Natural killer cell (primary cell): ENCODE data around the gene RARB. TPM values are rescaled to one million over a fixed set of nuclear protein-coding genes. Genes with fewer than 3 reads are reported as not detected.

Source experiments
- ATAC-seq, 3 donors: fragments of 150-1000 bp in 2 of 3; fragments of 200-7000 bp in 1 of 3; cut with Tn5 transposase; 1 replicate in 1 of 3; 2 replicates in 2 of 3; pipeline ENCODE4 v1.10.0; 2021; ENCODE audit warnings: mild to moderate bottlenecking in 2 of 3, moderate library complexity in 2 of 3
- DNase-seq, 2 donors: peaks; one replicate each; pipeline versions ENCODE4 v3.0.0 to v3.0.0-alpha.2; 2013 to 2021; ENCODE audit warnings: mixed read lengths in 1 of 2
- H3K27ac ChIP-seq: one replicate; pipeline ENCODE4 v1.5.1; 2013; ENCODE audit warnings: mild to moderate bottlenecking, low read length
- H3K27me3 ChIP-seq: one replicate; pipeline ENCODE4 v1.6.1; 2013; ENCODE audit warnings: low read length; ENCODE audit not compliant: control insufficient read depth, insufficient read depth
- H3K36me3 ChIP-seq: one replicate; pipeline ENCODE4 v1.6.1; 2013; ENCODE audit warnings: low read length; ENCODE audit not compliant: control insufficient read depth, insufficient read depth
- H3K4me1 ChIP-seq: one replicate; pipeline ENCODE4 v1.6.1; 2013; ENCODE audit warnings: low read length; ENCODE audit not compliant: control insufficient read depth, insufficient read depth
- H3K4me3 ChIP-seq: one replicate; pipeline ENCODE4 v1.5.1; 2013; ENCODE audit warnings: low read length
- H3K9me3 ChIP-seq: one replicate; pipeline ENCODE4 v1.6.1; 2013; ENCODE audit warnings: low read length; ENCODE audit not compliant: control insufficient read depth, insufficient read depth
- H3K27ac Mint-ChIP-seq, 2 donors: one replicate each; pipeline ENCODE4 v1.8.0; 2022; ENCODE audit warnings: mild to moderate bottlenecking in 2 of 2, mixed read lengths in 2 of 2, moderate library complexity in 1 of 2
- H3K27me3 Mint-ChIP-seq, 2 donors: one replicate each; pipeline ENCODE4 v1.8.0; 2022; ENCODE audit warnings: low read depth in 2 of 2, mixed read lengths in 2 of 2
- H3K36me3 Mint-ChIP-seq: one replicate; pipeline ENCODE4 v1.8.0; 2022; ENCODE audit warnings: mixed read lengths
- H3K4me1 Mint-ChIP-seq, 2 donors: one replicate each; pipeline ENCODE4 v1.8.0; 2022; ENCODE audit warnings: mixed read lengths in 2 of 2
- H3K4me3 Mint-ChIP-seq: one replicate; pipeline ENCODE4 v1.8.0; 2022; ENCODE audit warnings: mild to moderate bottlenecking, moderate library complexity, mixed read lengths
- H3K9me3 Mint-ChIP-seq, 2 donors: one replicate each; pipeline ENCODE4 v1.8.0; 2022; ENCODE audit warnings: mixed read lengths in 2 of 2
- WGBS: methylation state at CpG from one replicate; pipeline ENCODE4 v1.1.7; 2013; ENCODE audit warnings: missing lambda C conversion rate; ENCODE audit not compliant: insufficient coverage; 5-methylcytosine and 5-hydroxymethylcytosine counted together
- intact Hi-C: fragments of 100-400 bp; cut with micrococcal nuclease; formaldehyde crosslinking; loops from one replicate; pipeline ENCODE4 v1.14.2; 2022
- total RNA-seq, 4 donors: library from RNA; stranded (reverse); fragments of 120-200 nt in 1 of 4; gene quantifications; one replicate each; pipeline versions ENCODE4 v1.2.3 to v1.2.4, GENCODE V29; 2013 to 2022
- TF ChIP-seq, protein P1 (sequence below): fragments of 200-600 bp; IDR thresholded peaks from one replicate; pipeline ENCODE4 v1.8.0; 2022; ENCODE audit warnings: antibody characterized with exemption

The RARB gene
- total RNA-seq, 3 donors from 2014 or later (not counting 1 experiment from before 2014, with no cell fraction given): not detected

DNA sequence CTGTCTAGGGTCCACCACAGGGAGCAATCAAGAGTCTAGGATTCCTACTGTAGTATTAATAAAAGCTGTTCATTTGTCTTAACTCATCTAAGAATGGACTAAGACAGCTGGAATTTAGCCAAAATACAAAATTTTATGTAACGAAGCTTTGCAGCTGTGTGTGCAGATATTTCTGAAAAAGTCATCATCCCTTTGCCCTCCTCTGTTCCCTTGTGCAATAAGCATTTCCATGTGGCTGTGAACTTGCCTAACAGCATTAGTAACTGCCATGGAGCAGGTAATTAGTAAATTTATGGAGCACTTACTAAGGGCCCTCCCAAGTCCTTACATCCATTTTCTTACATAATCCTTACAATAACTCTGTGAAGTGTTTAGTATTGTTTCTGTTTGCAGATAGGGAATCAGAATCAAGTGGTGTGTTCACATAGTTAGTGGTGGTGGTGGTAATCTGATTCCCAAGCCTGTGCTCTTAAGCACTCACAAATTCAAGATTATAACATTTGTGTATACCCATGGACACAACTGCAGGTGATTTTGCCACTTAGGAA, 114.5 kb downstream of the RARB start:
- Histone ChIP-seq H3K27ac (no peak overlapping the region), H3K4me1 (no peaks in the 10 kb centered on the region), H3K9me3 (no peaks in the 10 kb centered on the region), H3K36me3 (no peaks in the 10 kb centered on the region), H3K27me3 (no peaks in the 10 kb centered on the region), H3K4me3 (no peak overlapping the region)
- intact Hi-C loops: no loop called here
- Mint-ChIP-seq H3K27me3 (peaks cover 0 to 8% of the 10 kb centered on the region in 2 donors), H3K4me1 (no peaks in the 10 kb centered on the region), H3K36me3 (no peaks in the 10 kb centered on the region), H3K4me3 (no peak overlapping the region), H3K9me3 (no peaks in the 10 kb centered on the region), H3K27ac (no peak overlapping the region)
- DNase-seq (no peak), ATAC-seq (no peak)
- TF ChIP-seq, protein P1, sequence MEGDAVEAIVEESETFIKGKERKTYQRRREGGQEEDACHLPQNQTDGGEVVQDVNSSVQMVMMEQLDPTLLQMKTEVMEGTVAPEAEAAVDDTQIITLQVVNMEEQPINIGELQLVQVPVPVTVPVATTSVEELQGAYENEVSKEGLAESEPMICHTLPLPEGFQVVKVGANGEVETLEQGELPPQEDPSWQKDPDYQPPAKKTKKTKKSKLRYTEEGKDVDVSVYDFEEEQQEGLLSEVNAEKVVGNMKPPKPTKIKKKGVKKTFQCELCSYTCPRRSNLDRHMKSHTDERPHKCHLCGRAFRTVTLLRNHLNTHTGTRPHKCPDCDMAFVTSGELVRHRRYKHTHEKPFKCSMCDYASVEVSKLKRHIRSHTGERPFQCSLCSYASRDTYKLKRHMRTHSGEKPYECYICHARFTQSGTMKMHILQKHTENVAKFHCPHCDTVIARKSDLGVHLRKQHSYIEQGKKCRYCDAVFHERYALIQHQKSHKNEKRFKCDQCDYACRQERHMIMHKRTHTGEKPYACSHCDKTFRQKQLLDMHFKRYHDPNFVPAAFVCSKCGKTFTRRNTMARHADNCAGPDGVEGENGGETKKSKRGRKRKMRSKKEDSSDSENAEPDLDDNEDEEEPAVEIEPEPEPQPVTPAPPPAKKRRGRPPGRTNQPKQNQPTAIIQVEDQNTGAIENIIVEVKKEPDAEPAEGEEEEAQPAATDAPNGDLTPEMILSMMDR: no peak
- WGBS: 79% methylated on average over 1 of the region's 1 CpG

DNA sequence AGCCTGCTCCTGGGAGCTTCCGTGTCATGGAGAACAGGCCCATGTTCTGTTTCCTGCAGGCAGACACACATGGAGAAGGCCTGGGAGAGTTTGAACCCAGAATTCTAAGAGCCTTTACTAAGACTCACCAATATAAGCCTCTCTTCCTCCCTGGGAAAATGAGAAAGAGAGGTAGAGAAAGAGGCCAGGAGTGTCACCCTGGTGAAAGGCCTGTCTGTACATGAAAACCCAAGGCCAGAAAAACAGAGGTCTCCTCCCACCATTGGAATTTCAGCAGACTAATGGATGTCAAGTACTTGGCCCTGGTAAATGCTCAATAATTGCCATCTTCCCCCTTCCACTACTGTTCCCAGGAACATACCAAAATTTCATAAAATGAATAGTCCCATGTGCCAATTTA, 119.0 kb downstream of the RARB start:
- intact Hi-C loops: no loop called here
- H3K4me1 ChIP-seq: no peaks in the 10 kb centered on the region

DNA sequence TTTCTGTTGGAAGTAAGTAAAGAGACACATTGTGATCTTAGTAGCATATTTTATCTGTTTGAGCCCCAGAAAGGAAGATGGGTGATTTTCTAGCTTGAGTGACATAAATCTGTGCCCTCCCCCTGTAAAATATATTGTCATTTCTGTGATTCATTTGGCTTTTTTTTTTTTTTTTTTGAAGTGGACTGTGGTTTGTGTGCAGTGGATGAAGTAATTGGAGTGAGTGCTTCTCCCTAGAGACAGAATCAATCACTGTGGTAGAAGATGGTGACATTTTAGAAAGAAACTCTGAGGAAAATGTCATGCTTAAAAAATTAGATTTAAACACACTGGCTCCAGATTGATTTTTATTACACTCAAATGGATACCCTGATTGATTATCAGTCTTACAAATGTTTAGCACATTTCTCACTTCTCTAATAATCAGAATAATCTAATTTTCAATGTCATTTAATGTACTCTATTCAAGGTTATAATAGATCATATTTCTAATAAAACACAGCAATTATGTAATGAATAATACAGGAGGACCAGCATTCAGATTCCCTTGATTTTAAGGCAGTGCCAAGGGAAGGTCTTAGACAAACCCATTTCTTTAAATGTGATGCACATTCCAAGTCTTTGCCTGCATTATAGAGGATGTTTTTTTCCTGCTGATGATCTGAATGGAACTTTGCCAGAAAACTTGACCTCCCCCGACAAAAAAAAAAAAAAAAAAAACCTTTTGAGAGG, 120.0 kb downstream of the RARB start:
- Mint-ChIP-seq H3K4me1 (no peaks in the 10 kb centered on the region), H3K27me3 (peaks cover 0 to 9% of the 10 kb centered on the region in 2 donors), H3K9me3 (no peaks in the 10 kb centered on the region), H3K27ac (no peak overlapping the region), H3K36me3 (no peaks in the 10 kb centered on the region), H3K4me3 (no peak overlapping the region)
- Histone ChIP-seq H3K9me3 (no peaks in the 10 kb centered on the region), H3K36me3 (no peaks in the 10 kb centered on the region), H3K4me1 (no peaks in the 10 kb centered on the region), H3K27ac (no peak overlapping the region), H3K4me3 (no peak overlapping the region), H3K27me3 (no peaks in the 10 kb centered on the region)
- no peak for ATAC-seq
- no peak for DNase-seq
- intact Hi-C loops: no loop called here
- 100% methylated on average over 1 of the region's 1 CpG for WGBS
- TF ChIP-seq, protein P1: no peak

More for the DNA sequence above, 119.0 kb downstream of the RARB start:
- TF ChIP-seq, protein P1: no peak
- Histone ChIP-seq H3K4me3 (no peak overlapping the region), H3K36me3 (no peaks in the 10 kb centered on the region), H3K27me3 (no peaks in the 10 kb centered on the region), H3K9me3 (no peaks in the 10 kb centered on the region), H3K27ac (no peak overlapping the region)
- ATAC-seq (no peak), DNase-seq (no peak)
- no peak overlapping the region for H3K4me3 Mint-ChIP-seq
- WGBS: 88% methylated on average over 1 of the region's 1 CpG
- no peaks in the 10 kb centered on the region for H3K4me1 Mint-ChIP-seq
- H3K36me3 Mint-ChIP-seq: no peaks in the 10 kb centered on the region
- no peak overlapping the region for H3K27ac Mint-ChIP-seq
- peaks cover 0 to 9% of the 10 kb centered on the region in 2 donors for H3K27me3 Mint-ChIP-seq
- no peaks in the 10 kb centered on the region for H3K9me3 Mint-ChIP-seq
